Measurements from ENCODE around the gene KCNMB1. TPM values are rescaled to one million over a fixed set of nuclear protein-coding genes. Genes with fewer than 3 reads are reported as not detected.
A peak's percentile ranks its signal among the peaks of the same experiment; 100 is the strongest.

KCNMB1 gene
- total and polyA plus RNA-seq, 4 donors, result 1.4 to 5.2 (median 2.3) TPM

GRCh38 chr5:170348137-170348633 is 41.0 kb downstream of the KCNMB1 start:
- 50 to 51% methylated on average over 11 of the region's 11 CpGs for WGBS, 2 donors
- ATAC-seq (ENCODE audit: insufficient read depth, low FRiP score) (no peak), DNase-seq (peak in 2 of 3 donors; percentile 48 to 52)
- no peaks in the 10 kb centered on the region for H3K36me3 ChIP-seq (ENCODE audit: control insufficient read depth in 4 of 4, insufficient read depth in 4 of 4, low read length in 4 of 4)
- peaks cover 0 to 20% (median 3%) of the 10 kb centered on the region in 3 donors for H3K27me3 ChIP-seq (ENCODE audit: control insufficient read depth in 3 of 3, insufficient read depth in 3 of 3, low read length in 2 of 3)
- peaks cover 0 to 4% (median 0%) of the 10 kb centered on the region in 4 donors for H3K9me3 ChIP-seq (ENCODE audit: control insufficient read depth in 4 of 4, insufficient read depth in 3 of 4, low read length in 3 of 4)
- no peak overlapping the region for H3K27ac ChIP-seq (ENCODE audit: low read depth in 1 of 2, low read length in 1 of 2)
- TF ChIP-seq CTCF (IDR thresholded peaks at IDR 0.05; ENCODE audit: control extremely low read depth, extremely low read depth), result no peak
- H3K9ac ChIP-seq (ENCODE audit: insufficient read depth in 1 of 2, low read length in 2 of 2), result no peak overlapping the region
- H3K4me1 ChIP-seq (ENCODE audit: control insufficient read depth in 5 of 5, insufficient read depth in 5 of 5, low read length in 5 of 5), result peaks cover 0 to 4% (median 0%) of the 10 kb centered on the region in 5 donors
- no peak overlapping the region for H3K4me3 ChIP-seq

- peaks cover 0 to 1% (median 0%) of the 10 kb centered on the region in 4 donors for H3K9me3 ChIP-seq (ENCODE audit: control insufficient read depth in 4 of 4, insufficient read depth in 3 of 4, low read length in 3 of 4)
- no peak overlapping the region for H3K27ac ChIP-seq (ENCODE audit: low read depth in 1 of 2, low read length in 1 of 2)
- no peak for ATAC-seq (ENCODE audit: insufficient read depth, low FRiP score)
- H3K9ac ChIP-seq (ENCODE audit: insufficient read depth in 1 of 2, low read length in 2 of 2), result no peak overlapping the region
- no peaks in the 10 kb centered on the region for H3K36me3 ChIP-seq (ENCODE audit: control insufficient read depth in 4 of 4, insufficient read depth in 4 of 4, low read length in 4 of 4)
- TF ChIP-seq CTCF (IDR thresholded peaks at IDR 0.05; ENCODE audit: control extremely low read depth, extremely low read depth), result no peak
- H3K4me1 ChIP-seq (ENCODE audit: control insufficient read depth in 5 of 5, insufficient read depth in 5 of 5, low read length in 5 of 5), result peaks cover 0 to 1% (median 0%) of the 10 kb centered on the region in 5 donors
- WGBS, 2 donors, result 94 to 95% methylated on average over 9 of the region's 9 CpGs
- no peak overlapping the region for H3K4me3 ChIP-seq
- peaks cover 0 to 16% (median 3%) of the 10 kb centered on the region in 3 donors for H3K27me3 ChIP-seq (ENCODE audit: control insufficient read depth in 3 of 3, insufficient read depth in 3 of 3, low read length in 2 of 3)
- no peak for DNase-seq
Observed at GRCh38 chr5:170347022-170347567, 42.1 kb downstream of the KCNMB1 start.

- ATAC-seq (ENCODE audit: insufficient read depth, low FRiP score) (no peak), DNase-seq (no peak)
- Histone ChIP-seq H3K36me3 (ENCODE audit: control insufficient read depth in 4 of 4, insufficient read depth in 4 of 4, low read length in 4 of 4) (no peaks in the 10 kb centered on the region), H3K9me3 (ENCODE audit: control insufficient read depth in 4 of 4, insufficient read depth in 3 of 4, low read length in 3 of 4) (peaks cover 0 to 1% (median 0%) of the 10 kb centered on the region in 4 donors), H3K9ac (ENCODE audit: insufficient read depth in 1 of 2, low read length in 2 of 2) (no peak overlapping the region), H3K4me1 (ENCODE audit: control insufficient read depth in 5 of 5, insufficient read depth in 5 of 5, low read length in 5 of 5) (peaks cover 0 to 4% (median 0%) of the 10 kb centered on the region in 5 donors), H3K4me3 (no peak overlapping the region), H3K27ac (ENCODE audit: low read depth in 1 of 2, low read length in 1 of 2) (no peak overlapping the region), H3K27me3 (ENCODE audit: control insufficient read depth in 3 of 3, insufficient read depth in 3 of 3, low read length in 2 of 3) (peaks cover 0 to 16% (median 0%) of the 10 kb centered on the region in 3 donors)
- 92 to 96% methylated on average over 1 of the region's 1 CpG for whole genome bisulfite sequencing, 2 donors
- TF ChIP-seq CTCF (IDR thresholded peaks at IDR 0.05; ENCODE audit: control extremely low read depth, extremely low read depth), result no peak
Observed at GRCh38 chr5:170345971-170346370, 43.2 kb downstream of the KCNMB1 start.
